Fibroblast of the aortic adventitia (primary cell): Measurements from ENCODE around the gene RAMAC. TPM values are rescaled to one million over a fixed set of nuclear protein-coding genes. Genes with fewer than 3 reads are reported as not detected.

Source experiments
- DNase-seq: peaks from one replicate; pipeline ENCODE4 v3.0.0-alpha.2; 2010; ENCODE audit warnings: low read depth
- H3K4me3 ChIP-seq: 2 replicates; pipeline ENCODE4 v1.5.1; 2011; ENCODE audit warnings: low read depth, mild to moderate bottlenecking, control low read depth, low read length, moderate library complexity
- total RNA-seq: library from RNA; depleted of rRNA; stranded (reverse); fragments of >200 nt; gene quantifications from 2 replicates; pipeline ENCODE4 v1.2.3, GENCODE V29; 2012; ENCODE audit warnings: low replicate concordance
- TF ChIP-seq, protein P1 (sequence below): IDR thresholded peaks from 2 replicates; pipeline ENCODE4 v1.5.1; 2011; ENCODE audit warnings: mild to moderate bottlenecking, low read length, control low read depth, inconsistent platforms; ENCODE audit not compliant: insufficient read depth

Gene RAMAC
- total RNA-seq, 1 donor, result 31.7 TPM

- no peak overlapping the region for H3K4me3 ChIP-seq
- no peak for DNase-seq
- TF ChIP-seq, protein P1, sequence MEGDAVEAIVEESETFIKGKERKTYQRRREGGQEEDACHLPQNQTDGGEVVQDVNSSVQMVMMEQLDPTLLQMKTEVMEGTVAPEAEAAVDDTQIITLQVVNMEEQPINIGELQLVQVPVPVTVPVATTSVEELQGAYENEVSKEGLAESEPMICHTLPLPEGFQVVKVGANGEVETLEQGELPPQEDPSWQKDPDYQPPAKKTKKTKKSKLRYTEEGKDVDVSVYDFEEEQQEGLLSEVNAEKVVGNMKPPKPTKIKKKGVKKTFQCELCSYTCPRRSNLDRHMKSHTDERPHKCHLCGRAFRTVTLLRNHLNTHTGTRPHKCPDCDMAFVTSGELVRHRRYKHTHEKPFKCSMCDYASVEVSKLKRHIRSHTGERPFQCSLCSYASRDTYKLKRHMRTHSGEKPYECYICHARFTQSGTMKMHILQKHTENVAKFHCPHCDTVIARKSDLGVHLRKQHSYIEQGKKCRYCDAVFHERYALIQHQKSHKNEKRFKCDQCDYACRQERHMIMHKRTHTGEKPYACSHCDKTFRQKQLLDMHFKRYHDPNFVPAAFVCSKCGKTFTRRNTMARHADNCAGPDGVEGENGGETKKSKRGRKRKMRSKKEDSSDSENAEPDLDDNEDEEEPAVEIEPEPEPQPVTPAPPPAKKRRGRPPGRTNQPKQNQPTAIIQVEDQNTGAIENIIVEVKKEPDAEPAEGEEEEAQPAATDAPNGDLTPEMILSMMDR, result no peak
These were observed 41.2 kb upstream of the RAMAC start for GRCh38 chr15:82944821-82945220.

DNA sequence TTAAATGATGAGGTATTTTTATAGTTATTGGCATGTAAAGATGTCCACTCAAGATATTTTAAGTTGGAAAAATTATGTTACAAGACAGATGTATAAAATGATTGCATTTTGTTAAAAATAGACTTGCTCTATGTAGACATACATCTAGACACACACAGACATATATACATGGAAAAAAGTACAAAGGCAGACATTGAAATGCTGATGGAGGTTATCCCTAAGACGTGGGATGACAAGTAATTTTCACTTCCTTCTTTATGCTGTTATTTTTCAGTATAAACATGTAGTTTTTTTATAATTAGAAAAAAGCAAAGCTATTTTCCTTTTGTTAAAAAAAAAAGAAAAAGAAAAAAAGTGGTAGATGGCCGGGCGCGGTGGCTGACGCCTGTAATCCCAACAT is 40.7 kb upstream of the RAMAC start:
- TF ChIP-seq, protein P1, result no peak
- no peak for DNase-seq

DNA sequence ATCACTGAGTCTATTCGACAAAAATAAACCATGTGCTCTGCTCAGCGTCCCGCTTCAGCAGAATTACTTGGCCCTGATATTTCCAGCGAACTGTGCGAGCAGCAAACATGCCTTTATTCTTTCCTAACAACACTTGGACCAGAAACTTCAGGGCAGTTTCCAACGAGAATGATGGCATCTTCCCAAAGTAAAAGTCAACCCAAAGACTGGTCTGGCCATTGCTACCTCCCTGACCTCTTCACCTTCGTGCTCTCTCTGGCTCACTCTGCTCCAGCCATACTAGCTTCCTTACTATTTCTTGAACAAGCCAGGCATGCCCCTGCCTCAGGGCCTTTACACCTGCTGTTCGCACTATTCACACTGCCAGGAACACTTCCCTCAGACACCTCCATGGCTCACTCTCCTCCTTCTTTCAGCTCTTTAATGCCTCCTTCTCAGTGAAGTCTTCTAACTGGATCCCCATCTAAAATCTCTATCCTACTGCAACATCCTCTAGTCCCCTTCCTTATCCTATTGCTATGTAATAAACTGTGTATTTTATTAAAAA is 39.8 kb upstream of the RAMAC start:
- no peak for DNase-seq
- TF ChIP-seq, protein P1, result no peak
- H3K4me3 ChIP-seq, result no peak overlapping the region

More for the DNA sequence above, 40.7 kb upstream of the RAMAC start:
- no peak overlapping the region for H3K4me3 ChIP-seq

DNA sequence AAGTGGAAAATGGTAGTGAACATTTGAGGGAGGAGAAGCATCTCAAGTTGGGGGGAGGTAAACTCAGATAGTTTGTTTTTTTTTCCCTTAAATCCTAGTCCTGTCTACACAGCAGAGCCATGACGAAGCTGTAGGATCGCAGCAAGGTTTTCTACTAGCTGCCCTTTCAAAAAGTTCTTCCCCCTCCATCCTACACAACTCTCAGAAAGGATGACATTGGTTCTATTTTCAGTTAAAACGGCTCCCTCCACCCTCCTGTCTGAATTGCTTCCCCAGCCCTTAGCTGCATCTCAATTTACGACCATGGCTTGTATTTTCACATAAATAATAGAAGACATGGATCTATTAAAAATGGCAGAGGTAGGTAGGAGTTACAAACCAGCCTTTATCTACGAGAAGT is 35.7 kb upstream of the RAMAC start:
- no peak for DNase-seq
- TF ChIP-seq, protein P1, result no peak

DNA sequence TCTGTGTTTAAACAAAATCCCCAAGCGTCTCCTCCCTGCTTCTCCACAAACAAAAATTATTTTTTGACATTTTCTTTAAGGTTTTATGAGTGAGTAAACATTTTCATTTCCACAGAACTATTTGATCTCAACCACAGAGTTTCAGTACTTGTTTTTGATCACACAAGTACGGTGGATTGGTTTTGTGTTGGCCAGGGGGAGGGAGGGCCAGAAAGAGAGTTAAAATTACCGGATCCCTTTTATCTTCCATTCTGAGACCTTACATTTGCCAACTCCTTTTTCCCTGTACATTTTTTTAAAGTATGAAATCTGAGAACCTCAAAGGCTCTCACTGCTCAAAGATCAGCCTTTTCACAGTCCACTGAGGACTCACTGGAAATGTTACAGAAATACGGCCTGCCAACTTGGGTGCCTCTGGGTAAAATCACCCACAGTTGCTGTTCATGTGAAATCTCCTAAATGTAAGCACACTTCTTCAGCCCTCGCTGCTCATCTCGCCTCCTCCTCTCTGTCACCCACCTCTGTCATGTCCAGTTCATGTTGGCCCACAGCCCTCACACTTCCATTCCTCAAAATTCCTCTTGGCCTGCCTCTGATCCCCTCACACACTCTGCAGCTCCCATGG is 35.2 kb upstream of the RAMAC start:
- H3K4me3 ChIP-seq, result no peak overlapping the region
- DNase-seq, result no peak
- TF ChIP-seq, protein P1, result no peak

More for the DNA sequence above, 35.7 kb upstream of the RAMAC start:
- no peak overlapping the region for H3K4me3 ChIP-seq

DNA sequence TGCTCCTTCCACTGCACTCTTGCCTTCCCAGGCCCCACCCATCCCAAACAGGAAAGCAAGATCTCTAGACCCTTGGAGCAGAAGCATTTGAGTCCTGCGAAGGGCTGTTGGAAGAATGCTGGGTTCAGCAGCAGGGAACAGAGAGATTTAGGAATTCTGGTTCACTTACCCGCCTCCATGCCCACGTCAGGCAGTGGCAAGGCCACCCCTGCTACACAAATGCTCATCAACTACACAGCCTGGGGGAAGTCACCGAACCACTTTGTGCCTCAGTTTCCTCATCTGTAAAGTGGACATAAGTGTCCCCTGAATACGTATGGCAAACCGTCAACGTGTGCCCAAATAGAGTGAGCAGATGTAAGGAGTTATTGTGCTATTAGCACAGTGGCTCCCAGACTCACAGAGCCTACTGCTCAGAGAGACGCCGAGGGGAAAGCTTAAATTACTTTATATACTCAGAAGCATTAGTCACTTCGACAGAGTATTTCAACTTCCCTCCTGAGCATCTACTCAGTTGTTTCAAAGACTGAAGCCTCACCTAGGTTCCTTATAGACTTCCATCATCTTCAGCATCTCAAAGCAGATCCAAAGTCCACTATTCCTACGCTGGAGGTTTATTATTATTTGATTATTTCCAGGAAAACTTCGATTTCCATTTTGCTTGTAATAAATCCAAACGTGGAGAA is 34.4 kb upstream of the RAMAC start:
- H3K4me3 ChIP-seq, result no peak overlapping the region
- TF ChIP-seq, protein P1, result no peak
- no peak for DNase-seq
